ENCODE data around the gene ARL17B.
"Not testable (repeated sequence)": the region's sequence is repeated elsewhere in the genome, so short reads cannot be mapped to it uniquely, and the experiment has no call there.

ARL17B gene

GRCh38 chr17:46361755-46362154 is at the start of gene ARL17B:
Gene ARL17B (minus strand): TSS chr17:46361766. CDS start chr17:46358397, 3,369 bp downstream.
- not testable (repeated sequence) for DNase-seq

DNA sequence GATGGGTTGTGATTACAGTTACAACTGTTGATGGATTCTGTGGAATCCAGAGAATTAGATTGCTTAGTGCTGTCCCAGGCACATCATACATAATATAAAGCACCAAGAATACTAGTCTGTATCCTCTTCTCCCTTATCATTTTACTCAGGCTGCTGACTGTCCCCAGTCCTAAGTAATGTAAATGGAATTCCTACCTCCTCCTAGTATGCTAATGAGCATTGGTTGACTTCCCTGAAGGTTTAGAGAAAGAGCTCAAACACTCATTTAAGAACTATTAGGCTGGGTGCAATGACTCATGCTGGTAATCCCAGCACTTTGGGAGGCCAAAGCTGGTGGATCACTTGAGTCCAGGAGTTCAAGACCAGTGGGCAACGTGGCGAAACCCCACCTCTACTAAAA is 48.3 kb upstream of the ARL17B start:
- not testable (repeated sequence) for DNase-seq

- not testable (repeated sequence) for DNase-seq
These were observed 45.6 kb upstream of the ARL17B start for GRCh38 chr17:46407155-46407554.

- DNase-seq: not testable (repeated sequence)
These were observed 39.6 kb upstream of the ARL17B start for GRCh38 chr17:46401033-46401787.

GRCh38 chr17:46400543-46400942 is 39.0 kb upstream of the ARL17B start:
- not testable (repeated sequence) for DNase-seq

- DNase-seq: not testable (repeated sequence)
These were observed 38.4 kb upstream of the ARL17B start for GRCh38 chr17:46399993-46400392.

DNA sequence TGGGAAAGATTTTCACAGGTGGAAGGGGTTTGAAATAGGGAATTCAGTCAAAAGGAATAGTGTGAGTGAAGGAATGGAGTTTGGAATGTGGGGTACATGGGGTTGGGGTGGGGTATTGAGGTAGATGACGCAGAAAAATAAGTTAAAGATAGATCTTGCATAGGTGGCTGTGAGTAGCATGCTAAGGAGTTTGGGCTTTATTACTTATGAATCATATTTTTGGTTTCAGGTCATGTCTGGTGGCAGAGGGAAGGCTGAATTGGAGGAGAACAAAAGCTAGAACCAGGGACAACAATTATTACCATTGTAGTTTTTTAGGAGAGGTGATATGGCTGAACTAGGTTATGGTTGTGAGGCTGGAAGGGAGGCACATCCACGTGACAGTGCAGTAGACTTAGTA is 34.7 kb upstream of the ARL17B start:
- not testable (repeated sequence) for DNase-seq

DNA sequence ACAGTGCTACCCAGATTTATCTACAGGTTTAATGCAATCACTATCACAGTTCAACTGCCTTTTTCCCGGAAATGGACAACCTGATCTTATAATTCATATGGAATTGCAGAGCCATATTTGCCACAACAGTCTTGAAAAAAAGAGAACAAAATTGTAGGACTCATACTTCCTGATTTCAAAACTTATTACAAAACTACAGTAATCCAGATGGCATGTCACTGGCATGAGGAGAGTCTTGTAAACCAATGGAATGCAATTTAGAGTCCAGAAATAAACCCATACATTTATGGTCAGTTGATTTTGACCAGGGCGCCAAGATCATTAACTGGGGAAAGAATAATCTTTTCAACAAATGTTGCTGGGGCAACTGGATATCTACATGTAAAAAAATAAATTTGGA is 32.1 kb upstream of the ARL17B start:
- not testable (repeated sequence) for DNase-seq

GRCh38 chr17:46385491-46385890 is 23.9 kb upstream of the ARL17B start:
- not testable (repeated sequence) for DNase-seq

- not testable (repeated sequence) for DNase-seq
These were observed 21.6 kb upstream of the ARL17B start for GRCh38 chr17:46383118-46383517.

GRCh38 chr17:46373418-46373817 is 11.9 kb upstream of the ARL17B start:
- DNase-seq: not testable (repeated sequence)

- DNase-seq: not testable (repeated sequence)
These were observed 11.0 kb upstream of the ARL17B start for GRCh38 chr17:46372236-46373229.

GRCh38 chr17:46367520-46367919 is 6.0 kb upstream of the ARL17B start:
- not testable (repeated sequence) for DNase-seq

DNA sequence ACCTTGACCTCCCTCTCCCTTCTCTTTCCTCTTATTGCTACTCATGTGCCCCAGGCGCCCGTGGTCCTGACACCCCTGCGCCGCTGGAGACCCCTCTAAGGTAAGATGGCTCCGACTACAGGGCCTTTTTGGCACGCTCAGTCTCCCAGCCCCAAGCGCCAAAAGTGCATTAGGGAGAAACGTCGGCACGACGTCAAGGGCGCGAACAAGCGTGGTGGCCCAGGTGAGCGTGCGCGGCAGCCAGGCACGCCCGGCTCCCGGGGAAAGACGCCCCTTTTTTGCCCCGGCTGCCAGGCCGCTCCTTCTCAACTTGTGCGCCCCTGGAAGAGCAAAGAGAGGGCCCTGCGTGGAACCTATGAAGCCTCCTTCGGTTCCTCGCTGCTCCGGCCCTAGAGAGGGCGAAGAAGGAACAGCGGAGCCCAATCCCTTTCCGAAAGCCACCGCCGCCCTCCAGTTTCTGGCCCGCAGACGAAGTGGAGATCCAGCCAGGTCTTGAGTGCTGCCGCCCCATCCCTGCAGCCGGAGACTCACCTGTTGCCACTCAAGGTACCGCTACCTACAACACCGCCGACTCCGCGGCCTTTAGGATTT is 326 bp downstream of the ARL17B start:
- not testable (repeated sequence) for DNase-seq

GRCh38 chr17:46353856-46354255 is 7.7 kb downstream of the ARL17B start:
- DNase-seq: not testable (repeated sequence)

GRCh38 chr17:46349060-46349459 is 12.5 kb downstream of the ARL17B start:
- DNase-seq: not testable (repeated sequence)

DNA sequence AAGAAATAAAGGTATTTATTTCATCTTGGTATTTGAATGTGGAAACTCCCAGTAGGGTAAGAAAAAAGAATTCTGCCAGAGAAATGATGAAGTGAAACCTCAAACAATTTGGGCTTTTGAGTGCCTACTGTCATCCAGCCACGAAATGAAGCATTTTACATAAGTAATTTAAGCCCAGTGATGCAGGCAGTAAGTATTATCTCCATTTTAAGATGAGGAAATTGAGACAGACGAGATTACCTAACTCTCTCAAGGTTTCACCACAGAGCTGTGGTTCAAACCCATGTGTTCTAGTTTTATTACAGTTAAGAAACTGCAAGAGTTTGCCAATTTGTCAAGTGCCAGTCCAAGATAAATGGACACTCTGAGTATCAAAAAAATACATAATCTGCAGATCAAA is 13.2 kb downstream of the ARL17B start:
- DNase-seq: not testable (repeated sequence)

DNA sequence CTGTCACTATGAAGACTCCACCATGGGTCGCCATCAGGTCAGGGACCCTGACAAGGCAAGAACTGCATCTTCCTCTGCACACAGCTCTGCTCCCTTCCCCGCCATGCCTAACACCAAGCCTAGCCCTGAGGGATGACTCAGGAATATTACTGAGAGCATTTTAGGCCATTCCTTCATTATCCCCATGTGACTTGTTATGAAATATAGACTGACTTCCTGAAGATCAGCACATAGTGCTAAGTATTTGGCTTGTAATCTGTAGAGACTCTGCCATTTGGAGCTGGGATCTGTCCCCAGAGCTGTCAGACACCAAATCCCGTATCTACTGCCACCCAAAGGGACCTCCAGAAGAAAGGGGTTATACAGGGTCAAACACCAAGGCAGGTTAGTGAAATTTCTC is 19.4 kb downstream of the ARL17B start:
- not testable (repeated sequence) for DNase-seq

GRCh38 chr17:46341220-46341619 is 20.3 kb downstream of the ARL17B start:
- DNase-seq: not testable (repeated sequence)

DNA sequence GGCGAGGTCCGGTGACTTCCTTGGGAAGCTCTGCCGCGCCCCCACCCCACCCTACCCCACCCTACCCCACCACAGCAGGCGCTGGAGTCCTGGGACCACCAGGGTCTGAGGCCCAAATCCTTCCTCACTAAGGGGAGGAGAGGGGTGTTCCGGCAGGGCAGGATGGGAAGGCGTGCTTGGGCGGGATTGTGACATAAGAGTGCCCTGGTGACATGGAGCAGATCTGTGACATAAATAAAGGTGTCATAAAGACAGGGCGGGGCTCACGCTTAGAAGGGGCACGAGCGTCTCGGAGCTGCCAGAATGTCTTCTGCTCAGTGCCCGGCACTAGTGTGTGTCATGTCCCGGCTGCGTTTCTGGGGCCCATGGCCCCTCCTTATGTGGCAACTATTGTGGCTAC is 66.7 kb downstream of the ARL17B start, which contains the start of gene LRRC37A:
Gene LRRC37A (plus strand): TSS at position 301 of the 400 bp plus-strand sequence. CDS start 3 bp downstream, at position 304.
- not testable (repeated sequence) for DNase-seq

DNA sequence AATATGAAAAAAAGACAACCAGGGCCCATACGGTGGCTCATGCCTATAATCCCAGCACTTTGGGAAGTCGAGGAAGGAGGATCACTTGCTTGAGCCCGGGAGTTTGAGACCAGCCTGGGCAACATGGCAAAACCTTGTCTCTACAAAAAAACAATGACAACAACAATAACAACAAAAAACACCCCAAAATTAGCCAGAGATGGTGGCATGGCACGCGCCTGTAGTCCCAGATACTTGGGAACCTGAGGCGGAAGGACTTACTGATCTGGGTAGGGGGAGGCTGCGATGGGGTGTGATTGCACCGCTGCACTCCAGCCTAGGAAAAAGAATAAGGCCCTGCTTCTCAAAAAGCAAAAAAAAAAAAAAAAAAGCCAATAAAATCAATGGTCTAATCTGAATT is 69.9 kb downstream of the ARL17B start:
- not testable (repeated sequence) for DNase-seq

GRCh38 chr17:46290906-46291546 is 70.5 kb downstream of the ARL17B start:
- not testable (repeated sequence) for DNase-seq
